ENCODE data around the gene TMED8.

Gene TMED8

DNA sequence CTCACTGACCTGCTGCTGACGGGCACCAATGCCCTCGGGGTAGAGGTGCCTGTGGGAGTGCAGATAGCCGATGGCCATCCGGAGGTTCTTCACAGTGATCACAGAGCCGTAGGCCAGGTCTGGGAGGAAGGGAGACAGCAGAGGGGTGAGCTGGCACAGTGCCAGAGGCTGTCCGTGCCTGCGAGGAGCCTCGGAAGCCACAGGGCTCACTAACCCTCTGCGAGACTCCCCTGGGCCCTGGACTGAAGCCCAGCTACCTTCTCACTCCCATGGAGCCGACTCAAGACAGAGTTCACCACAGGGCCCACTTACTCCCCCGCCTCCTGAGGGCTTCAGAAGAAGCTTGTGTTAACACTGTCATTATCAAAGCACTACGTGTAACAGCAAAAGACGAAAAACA, 80.7 kb downstream of the TMED8 start:
- no peak for DNase-seq (ENCODE audit: low spot score)

DNA sequence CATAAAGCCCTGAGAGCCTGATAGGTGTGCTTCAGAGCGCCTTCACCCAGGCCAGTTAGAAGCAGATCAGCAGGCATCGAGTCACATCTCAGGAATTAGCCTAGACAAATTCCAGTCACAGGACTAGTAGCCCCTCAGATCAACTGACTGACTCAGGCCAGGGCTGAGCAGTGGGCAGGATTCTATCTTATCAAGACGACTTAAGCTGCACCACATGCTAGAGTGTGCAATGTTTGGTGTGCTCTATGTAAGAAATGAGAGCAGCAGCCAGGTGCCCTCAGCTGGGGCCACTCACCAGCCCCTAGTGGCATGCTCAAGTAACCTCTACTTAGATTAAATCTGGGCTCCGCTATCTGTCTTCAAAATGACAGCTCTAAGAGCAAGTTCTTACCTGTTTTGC, 86.2 kb downstream of the TMED8 start:
- DNase-seq (ENCODE audit: low spot score): no peak

- DNase-seq (ENCODE audit: low spot score): no peak
Observed at GRCh38 chr14:77286576-77286975, 90.3 kb downstream of the TMED8 start.
